DND-41 (cell line): ENCODE data around the gene TEC.
"Not testable (repeated sequence)": the region's sequence is repeated elsewhere in the genome, so short reads cannot be mapped to it uniquely, and the experiment has no call there.

Source experiments
- CTCF ChIP-seq: IDR thresholded peaks from 2 replicates; pipeline ENCODE4 v1.5.1; 2012; ENCODE audit warnings: borderline replicate concordance, low read length, moderate library complexity, mild to moderate bottlenecking; ENCODE audit not compliant: poor library complexity, severe bottlenecking; ENCODE audit errors: extremely low read depth
- EZH2 ChIP-seq: IDR thresholded peaks from 3 replicates; pipeline ENCODE4 v1.6.1; 2012; ENCODE audit warnings: borderline replicate concordance, low read depth, mild to moderate bottlenecking, moderate library complexity, low read length, inconsistent platforms; ENCODE audit not compliant: severe bottlenecking

- not testable (repeated sequence) for TF ChIP-seq CTCF, EZH2
Observed at GRCh38 chr4:48292218-48292790, 22.7 kb upstream of the TEC start.
